ENCODE results near the gene PITHD1. TPM values are rescaled to one million over a fixed set of nuclear protein-coding genes. Genes with fewer than 3 reads are reported as not detected.

The PITHD1 gene
- total and polyA plus RNA-seq, 2 of the 8 experiments (the other 6 are each of a cell fraction or from before 2014, with no cell fraction given), result 67.4 to 68.8 TPM

GRCh38 chr1:23751050-23751814 is 27.0 kb upstream of the PITHD1 start:
- H3K79me1 ChIP-seq (ENCODE audit: low read depth, low read length), result peaks cover 3% of the 10 kb centered on the region; the same call in 1 of the 2 replicates
- H3K9ac ChIP-seq (replicated peaks in 1 of 4; ENCODE audit: extremely low read depth in 1 of 4, low read depth in 3 of 4, low read length in 3 of 4), result no peak overlapping the region
- no peak overlapping the region for H4K91ac ChIP-seq (replicated peaks; ENCODE audit: insufficient read length, low read length)
- H3K27me3 ChIP-seq (replicated peaks in 1 of 4; ENCODE audit: control insufficient read depth in 3 of 4, extremely low read depth in 1 of 4, insufficient read depth in 3 of 4, low read length in 3 of 4), result no peaks in the 10 kb centered on the region
- no peak overlapping the region for H3K4ac ChIP-seq (replicated peaks; ENCODE audit: insufficient read length, low read depth, low read length)
- no peak overlapping the region for H2AK5ac ChIP-seq (ENCODE audit: low read depth, low read length)
- H3K36me3 ChIP-seq (ENCODE audit: control insufficient read depth in 2 of 4, insufficient read depth in 4 of 4, low read length in 3 of 4), result peaks cover 32 to 68% (median 59%) of the 10 kb centered on the region in 4 experiments
- no peak overlapping the region for H2AFZ ChIP-seq (ENCODE audit: low read length)
- no peak overlapping the region for H3K18ac ChIP-seq (ENCODE audit: extremely low read depth, low read length)
- DNase-seq (ENCODE audit: low read depth in 1 of 2, low spot score in 2 of 2) (peak; percentile 9 to 58), FAIRE-seq (no peak)
- H2BK5ac ChIP-seq (ENCODE audit: low read depth, low read length), result no peak overlapping the region
- CTCF ChIA-PET (ENCODE audit: partially characterized antibody), result interaction anchor here (0.6 to 1.4 kb wide), 7 partner anchors 10 to 254 kb away, joined by 3 to 4 read pairs (median 3); partner anchors contain the start of gene RPL11
- H3K23ac ChIP-seq (ENCODE audit: insufficient read length), result no peak overlapping the region
- WGBS, 2 experiments (ENCODE audit: extremely low coverage in 1 of 2, insufficient coverage in 1 of 2, insufficient read length in 1 of 2, insufficient replicate concordance in 2 of 2, low coverage in 1 of 2, low lambda C conversion rate in 2 of 2, missing lambda C conversion rate in 1 of 2), result 85% methylated on average over 11 of the region's 11 CpGs; no CpG with 5 or more reads in 1 of the 2 experiments
- no peaks in the 10 kb centered on the region for H3K4me1 ChIP-seq (replicated peaks in 1 of 4; ENCODE audit: control insufficient read depth in 3 of 4, insufficient read depth in 4 of 4, low read length in 3 of 4)
- H3K79me2 ChIP-seq (ENCODE audit: control insufficient read depth in 1 of 2, insufficient read depth in 2 of 2, low read length in 2 of 2), result peaks cover 5 to 31% of the 10 kb centered on the region in 2 experiments
- H3K27ac ChIP-seq (ENCODE audit: low read depth, low read length), result no peak overlapping the region
- no peak overlapping the region for H3K14ac ChIP-seq (ENCODE audit: insufficient read length)
- no peak overlapping the region for H3K4me3 ChIP-seq (ENCODE audit: extremely low read depth in 1 of 4, insufficient read depth in 2 of 4, low read depth in 3 of 4, low read length in 4 of 4)
- no peak overlapping the region for H3K4me2 ChIP-seq (ENCODE audit: insufficient read depth in 1 of 2, low read depth in 2 of 2, low read length in 2 of 2)
- TF ChIP-seq NANOG (IDR thresholded peaks at IDR 0.05; ENCODE audit: insufficient read depth, low read depth, low read length, poor library complexity, severe bottlenecking) (no peak), USF2 (IDR thresholded peaks at IDR 0.05; ENCODE audit: low read length) (no peak), SIRT6 (IDR thresholded peaks at IDR 0.05; ENCODE audit: low read length) (no peak), RAD21 (IDR thresholded peaks at IDR 0.05 in 1 of 2, conservative IDR thresholded peaks at IDR 0.05 in 1 of 2; ENCODE audit: low read depth in 2 of 2, low read length in 2 of 2) (peak; percentile 72 to 79), CTCF (IDR thresholded peaks at IDR 0.05; ENCODE audit: control extremely low read depth in 1 of 3, insufficient read depth in 1 of 3, low read depth in 1 of 3, low read length in 3 of 3) (peak; percentile 71 to 85 (median 71))
- H2BK12ac ChIP-seq (ENCODE audit: low read depth, low read length), result no peak overlapping the region
- H2BK15ac ChIP-seq (ENCODE audit: low read length), result no peak overlapping the region
- POLR2A ChIA-PET (ENCODE audit: partially characterized antibody), result interaction anchor here (1.1 to 1.2 kb wide), 2 partner anchors 10 to 20 kb away, joined by 3 read pairs; no protein-coding TSS in a partner anchor
- H4K5ac ChIP-seq (ENCODE audit: insufficient read length, low read depth, low read length), result no peak overlapping the region
- no peak overlapping the region for H2BK120ac ChIP-seq (replicated peaks; ENCODE audit: low read depth, low read length)
- no peaks in the 10 kb centered on the region for H3K23me2 ChIP-seq (ENCODE audit: low read depth, low read length)
- H3K9me3 ChIP-seq (ENCODE audit: insufficient read depth in 2 of 2, low read depth in 1 of 2, low read length in 1 of 2), result no peaks in the 10 kb centered on the region
- no peak overlapping the region for H2BK20ac ChIP-seq (ENCODE audit: low read length)
- no peak overlapping the region for H3K56ac ChIP-seq (replicated peaks; ENCODE audit: insufficient read length, low read depth, low read length)
- H4K20me1 ChIP-seq (replicated peaks in 1 of 2; ENCODE audit: control insufficient read depth in 1 of 2, insufficient read depth in 2 of 2, low read length in 2 of 2), result peaks cover 12 to 21% of the 10 kb centered on the region in 2 experiments
- H4K8ac ChIP-seq (ENCODE audit: extremely low read depth, insufficient read depth, low read length), result no peak overlapping the region
